Tracheal epithelial cell (primary cell): ENCODE data around the gene VPS29. TPM values are rescaled to one million over a fixed set of nuclear protein-coding genes. Genes with fewer than 3 reads are reported as not detected.

Experiments used
- total RNA-seq: library from RNA; depleted of rRNA; stranded (reverse); fragments of >200 nt; gene quantifications from 2 replicates; pipeline ENCODE4 v1.2.1, GENCODE V29; 2014

The VPS29 gene
- 49.7 and 71.1 TPM in 2 replicates for total RNA-seq

DNA sequence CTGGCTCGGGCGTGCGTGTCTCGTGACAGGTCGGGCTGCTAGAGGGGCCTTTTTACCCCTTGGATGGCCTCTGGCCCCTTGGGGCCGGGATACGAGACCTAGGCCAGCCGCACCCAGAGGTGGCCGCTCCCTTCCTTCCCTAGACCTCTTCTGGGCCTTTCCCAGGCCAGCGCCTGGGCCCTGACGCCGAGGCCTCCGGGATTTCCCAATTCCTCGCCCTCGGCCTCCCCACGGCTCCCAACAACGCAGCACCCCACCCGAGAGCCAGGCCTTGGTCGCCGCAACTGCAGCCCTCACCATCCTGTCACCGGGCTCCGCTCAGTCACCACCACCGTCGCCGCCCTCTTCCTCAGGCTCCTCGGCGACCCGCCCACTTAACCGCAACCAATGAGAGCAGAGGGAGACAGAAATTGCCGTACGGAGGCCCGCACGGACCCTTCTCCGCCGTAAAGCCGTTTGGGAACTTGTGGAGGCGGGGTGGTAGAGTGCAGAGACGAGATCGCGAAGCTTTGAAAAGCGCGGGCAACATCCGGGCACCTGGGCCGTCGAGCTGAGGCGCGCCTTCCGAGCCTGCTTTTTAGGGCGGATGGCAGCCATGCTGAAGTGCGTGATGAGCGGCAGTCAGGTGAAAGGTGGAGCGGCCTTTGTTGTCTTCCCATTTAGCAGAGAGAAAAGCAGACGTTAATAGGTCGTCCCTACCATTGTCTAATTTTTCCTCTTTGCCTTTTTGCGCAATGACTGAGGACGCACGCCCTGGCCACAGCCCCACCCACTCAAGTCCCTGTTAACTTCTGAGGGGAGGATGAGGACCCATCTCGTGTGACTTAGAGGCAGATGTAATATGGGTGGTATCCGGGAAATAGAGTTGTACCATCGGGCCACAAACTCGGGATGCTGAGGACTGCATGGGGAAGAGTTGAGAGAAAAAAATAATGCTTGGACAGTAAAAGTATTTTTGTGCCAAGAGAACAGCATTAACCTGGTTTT, at the start of gene VPS29, which contains the start of gene RAD9B:
TSS of gene VPS29 (minus strand) at position 360 of the 987 bp plus-strand sequence. CDS start at position 300, 60 bp downstream.
TSS of gene RAD9B (plus strand) at position 580 of the 987 bp plus-strand sequence. CDS start at position 587, 7 bp downstream.

DNA sequence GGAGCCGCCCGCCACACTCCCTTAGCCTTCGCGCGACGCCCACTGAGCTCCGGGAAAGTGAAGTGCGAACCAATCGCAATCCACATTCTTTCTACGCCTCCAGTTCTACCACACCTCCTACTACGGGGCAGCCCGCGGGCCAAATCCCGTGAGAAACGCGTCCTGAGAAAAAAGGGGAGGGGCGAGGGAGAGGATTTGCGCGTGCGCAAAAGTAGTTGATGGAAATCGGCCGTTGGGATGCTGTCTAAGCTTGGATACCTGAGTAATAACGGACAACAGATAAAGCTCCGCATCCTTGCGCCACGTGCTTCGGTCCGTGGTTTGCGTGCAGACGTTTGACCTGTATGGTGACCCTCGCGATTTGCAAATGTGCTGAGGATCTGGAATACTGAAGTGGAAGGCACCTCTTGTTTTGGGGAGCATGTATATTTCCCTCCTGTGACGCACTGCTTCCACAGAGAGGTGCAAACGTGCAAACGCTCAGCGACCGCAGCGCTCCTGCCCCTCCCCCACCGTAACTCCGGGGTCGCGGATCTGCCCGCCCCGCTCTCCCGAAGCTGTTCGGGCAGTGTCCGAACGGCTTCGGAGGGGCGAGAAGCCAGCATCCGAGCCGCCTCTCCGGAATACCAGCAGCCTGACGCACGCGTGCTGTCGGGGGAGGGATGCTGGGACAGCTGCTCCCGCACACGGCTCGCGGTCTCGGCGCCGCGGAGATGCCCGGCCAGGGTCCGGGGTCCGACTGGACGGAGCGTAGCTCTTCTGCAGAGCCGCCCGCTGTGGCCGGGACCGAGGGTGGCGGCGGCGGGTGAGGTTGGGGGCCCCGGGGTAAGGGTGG, 33.5 kb downstream of the VPS29 start, which contains the start of the genes FAM216A and GPN3:
TSS of gene FAM216A (plus strand) at position 632 of the 835 bp plus-strand sequence. CDS start at position 663, 31 bp downstream.
TSS of gene GPN3 (minus strand) at position 44 of the 835 bp plus-strand sequence. CDS start 54 bp downstream, outside the sequence.

GRCh38 chr12:110449799-110450497, 52.0 kb downstream of the VPS29 start, which contains the start of gene ARPC3:
Gene ARPC3 (minus strand): TSS chr12:110450337. CDS start chr12:110450260, 77 bp downstream.

Other genes starting within 250 kb of the VPS29 start
- 127 and 141 TPM in 2 replicates for gene ATP2A2, start 220.9 kb downstream of the VPS29 start, total RNA-seq
- gene ANAPC7, start 98.4 kb downstream of the VPS29 start, total RNA-seq = 36.0 and 41.0 TPM in 2 replicates
- 286 and 325 TPM in 2 replicates for gene ARPC3, start 51.8 kb downstream of the VPS29 start, total RNA-seq
- 16.0 and 19.5 TPM in 2 replicates for gene GPN3, start 33.9 kb downstream of the VPS29 start, total RNA-seq
- 8.3 and 8.9 TPM in 2 replicates for gene FAM216A, start 33.3 kb downstream of the VPS29 start, total RNA-seq
- 0.21 and 0.24 TPM in 2 replicates for gene RAD9B, start 220 bp upstream of the VPS29 start, total RNA-seq
- 10.1 and 16.0 TPM in 2 replicates for gene PPTC7, start 81.2 kb upstream of the VPS29 start, total RNA-seq
- 9.6 and 11.6 TPM in 2 replicates for gene TCTN1, start 112.0 kb upstream of the VPS29 start, total RNA-seq
- 0.48 and 0.85 TPM in 2 replicates for gene HVCN1, start 187.0 kb upstream of the VPS29 start, total RNA-seq
- gene PPP1CC, start 240.8 kb upstream of the VPS29 start, total RNA-seq = 55.7 and 133 TPM in 2 replicates